Cardiac septum (tissue), 1 donor: ENCODE data around the gene ECT2. TPM values are rescaled to one million over a fixed set of nuclear protein-coding genes. Genes with fewer than 3 reads are reported as not detected.
"Not testable (repeated sequence)": the region's sequence is repeated elsewhere in the genome, so short reads cannot be mapped to it uniquely, and the experiment has no call there.

ENCODE experiments used
- DNase-seq: peaks from one replicate; pipeline ENCODE4 v3.0.0-alpha.2; 2020; ENCODE audit warnings: low spot score
- intact Hi-C: fragments of 100-400 bp; cut with DNase I; formaldehyde crosslinking; loops from one replicate; pipeline ENCODE4 v1.14.0; 2022
- total RNA-seq: library from RNA; stranded (reverse); fragmentation: NEBNext Ultra II Directional; extraction: Animal tissue kit (Norgen Biotek cat#: 25700); gene quantifications from one replicate; pipeline ENCODE4 v1.2.1, GENCODE V29; 2021
- donor health status: DM: no; HTN: no; CAD: no.

ECT2 gene
- total RNA-seq, 1 donor from 2014 or later, result 3.0 TPM

GRCh38 chr3:172803489-172803888 lies 53.0 kb downstream of the ECT2 start:
- DNase-seq, result no peak
- intact Hi-C loops, result no loop called here

DNA sequence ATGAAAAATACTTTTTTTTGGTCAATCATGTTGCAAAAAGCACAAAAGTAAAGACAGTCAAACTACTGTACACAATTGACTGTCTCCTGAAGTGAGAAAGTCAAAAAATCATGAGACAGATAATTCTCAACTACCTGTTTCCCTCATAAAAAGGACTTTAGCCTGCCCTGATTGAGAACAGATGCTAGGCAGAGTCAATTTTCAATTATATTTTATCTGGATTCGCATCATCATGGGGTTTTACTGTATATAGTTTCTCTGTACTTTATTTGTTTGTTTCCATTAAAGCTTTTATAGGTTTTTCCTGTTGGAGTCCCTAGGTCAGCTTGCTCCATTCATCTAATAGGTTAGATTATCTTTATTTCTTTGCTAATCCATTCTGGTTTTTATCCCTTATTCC lies 53.8 kb downstream of the ECT2 start:
- DNase-seq, result no peak
- intact Hi-C loops, result no loop called here

DNA sequence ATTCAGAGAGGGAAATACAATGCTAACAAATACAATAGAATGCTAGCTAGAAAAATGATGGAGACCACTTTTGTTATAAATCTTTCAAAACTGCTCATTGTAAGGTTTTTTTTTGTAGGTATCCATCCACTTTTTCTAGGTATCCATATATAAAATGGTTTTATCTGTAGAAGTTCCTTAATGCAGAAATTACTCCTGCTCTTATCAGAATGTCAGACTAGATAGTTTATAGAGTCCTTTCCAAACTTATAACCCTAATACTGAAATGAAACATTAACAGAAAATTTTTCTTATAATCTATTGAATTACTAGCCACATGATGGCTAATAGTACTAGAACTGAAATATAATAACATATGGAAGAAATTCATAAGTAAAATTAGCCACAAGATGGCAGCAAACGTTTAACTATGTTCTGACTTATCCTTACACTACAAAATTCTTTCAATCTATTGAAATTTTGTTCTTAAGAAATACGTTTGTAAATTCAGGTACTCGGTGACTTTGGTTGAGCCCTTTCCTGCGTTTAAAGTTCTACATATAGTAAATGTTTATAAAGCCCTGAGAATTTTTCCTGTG lies 58.5 kb downstream of the ECT2 start:
- DNase-seq, result no peak
- intact Hi-C loops, result no loop called here

GRCh38 chr3:172811099-172811498 lies 60.6 kb downstream of the ECT2 start:
- no peak for DNase-seq
- intact Hi-C loops, result loop anchor here (10.0 kb wide), 1 partner anchor 584 kb away; the partner anchor contains the start of gene NLGN1

DNA sequence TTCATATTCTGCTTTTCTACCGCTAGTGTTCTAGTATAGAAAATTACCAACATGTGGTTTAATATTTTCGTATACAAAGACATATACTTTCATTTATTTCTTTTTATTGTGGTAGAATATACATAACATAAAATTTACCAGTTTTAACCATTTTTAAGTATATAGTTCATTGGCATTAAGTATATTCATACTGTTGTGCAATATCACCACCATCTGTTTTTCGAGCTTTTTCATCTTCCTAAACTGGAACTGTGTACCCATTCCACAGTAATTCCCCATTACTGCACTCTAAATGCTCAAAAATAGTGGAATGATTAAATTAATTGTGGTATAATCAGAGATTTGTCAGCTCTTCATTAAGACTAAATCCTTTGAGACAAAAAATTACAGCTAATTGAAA lies 62.9 kb downstream of the ECT2 start:
- intact Hi-C loops, result loop anchor here (10.0 kb wide), 1 partner anchor 581 kb away; the partner anchor contains the start of gene NLGN1
- no peak for DNase-seq

GRCh38 chr3:172814738-172815137 lies 64.2 kb downstream of the ECT2 start:
- DNase-seq, result no peak
- intact Hi-C loops, result loop anchor here (5.0 to 10.0 kb wide), 2 partner anchors 43 to 580 kb away; partner anchors contain the start of gene NLGN1

DNA sequence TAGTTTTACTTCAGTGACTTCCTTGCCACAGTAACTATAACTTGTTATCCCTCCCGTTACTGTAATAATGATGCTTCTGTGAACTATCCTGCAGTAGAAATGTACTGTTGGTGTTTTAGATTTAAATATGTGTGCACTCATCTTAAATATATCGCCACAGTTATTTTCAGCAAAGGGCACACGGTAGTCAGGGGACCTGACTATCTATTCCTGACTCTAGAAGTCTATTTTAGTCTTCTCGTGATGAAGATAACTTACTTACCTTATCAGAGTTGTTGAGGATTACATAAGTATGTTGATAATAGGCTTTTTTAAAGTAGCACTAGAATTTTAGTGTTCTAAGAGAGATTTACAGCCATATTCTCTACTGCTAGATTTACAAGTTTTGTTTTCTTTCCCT lies 65.3 kb downstream of the ECT2 start:
- intact Hi-C loops, result loop anchor here (5.0 to 10.0 kb wide), 2 partner anchors 41 to 579 kb away; partner anchors contain the start of gene NLGN1

DNA sequence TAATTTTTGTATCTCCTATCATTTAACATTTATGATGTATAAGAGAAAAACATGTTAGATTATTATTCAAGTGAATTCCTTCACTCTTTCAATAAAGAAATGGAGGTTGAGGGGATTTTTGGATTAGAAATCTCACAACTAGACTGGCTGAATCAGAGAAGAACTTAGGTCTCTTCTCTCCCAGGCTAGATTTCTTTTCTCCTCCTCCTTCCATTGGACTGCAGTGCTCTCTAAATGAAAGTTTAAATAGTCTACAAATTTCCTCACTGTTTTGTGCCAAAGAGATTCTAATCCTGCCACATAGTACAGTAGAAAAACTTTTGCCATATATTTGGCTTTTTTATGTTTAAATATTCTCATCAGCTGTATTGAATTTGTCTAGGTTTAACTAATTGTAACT lies 65.8 kb downstream of the ECT2 start:
- intact Hi-C loops, result loop anchor here (5.0 to 10.0 kb wide), 2 partner anchors 41 to 579 kb away; partner anchors contain the start of gene NLGN1

More for the DNA sequence above, 65.3 kb downstream of the ECT2 start:
- DNase-seq, result no peak

DNA sequence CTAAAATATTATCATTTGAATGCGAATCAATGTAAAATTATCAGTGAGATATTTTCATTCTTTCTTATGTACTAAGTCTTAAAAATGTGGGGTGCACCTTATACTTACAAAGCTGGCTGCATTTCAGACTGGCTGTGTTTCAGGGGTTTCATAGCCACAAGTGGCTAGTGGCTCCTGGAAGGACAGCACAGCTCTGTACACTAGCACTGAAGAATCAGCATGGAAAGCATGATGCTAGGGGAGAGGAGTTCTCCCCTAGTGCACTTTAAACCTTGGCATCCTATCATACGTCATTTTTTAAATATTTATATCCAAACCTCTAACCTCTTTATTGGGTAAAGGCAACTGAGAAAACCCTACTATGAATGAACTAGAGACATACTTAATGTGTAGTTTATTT lies 66.4 kb downstream of the ECT2 start:
- intact Hi-C loops, result loop anchor here (5.0 to 10.0 kb wide), 2 partner anchors 40 to 578 kb away; partner anchors contain the start of gene NLGN1
- no peak for DNase-seq

More for the DNA sequence above, 65.8 kb downstream of the ECT2 start:
- no peak for DNase-seq

GRCh38 chr3:172820492-172820891 lies 70.0 kb downstream of the ECT2 start:
- intact Hi-C loops, result no loop called here
- DNase-seq, result no peak

DNA sequence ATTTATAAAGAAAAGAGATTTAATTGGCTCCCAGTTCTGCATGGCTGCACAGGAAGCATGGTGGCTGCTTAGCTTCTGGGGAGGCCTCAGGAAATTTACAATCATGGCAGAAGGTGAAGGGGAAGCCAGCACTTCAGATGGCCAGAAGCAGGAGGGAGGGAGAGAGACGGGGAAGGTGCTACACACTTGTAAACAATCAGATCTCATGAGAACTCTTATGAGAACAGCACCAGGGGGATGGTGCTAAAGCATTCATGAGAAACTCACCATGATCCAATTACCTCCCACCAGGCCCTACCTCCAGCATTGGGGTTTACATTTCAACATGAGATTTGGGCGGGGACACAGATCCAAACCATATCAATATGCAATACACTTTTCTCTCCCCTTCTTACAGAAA lies 73.7 kb downstream of the ECT2 start:
- DNase-seq, result no peak
- intact Hi-C loops, result no loop called here

GRCh38 chr3:172827231-172827630 lies 76.7 kb downstream of the ECT2 start:
- DNase-seq, intact Hi-C loops: not testable (repeated sequence)

DNA sequence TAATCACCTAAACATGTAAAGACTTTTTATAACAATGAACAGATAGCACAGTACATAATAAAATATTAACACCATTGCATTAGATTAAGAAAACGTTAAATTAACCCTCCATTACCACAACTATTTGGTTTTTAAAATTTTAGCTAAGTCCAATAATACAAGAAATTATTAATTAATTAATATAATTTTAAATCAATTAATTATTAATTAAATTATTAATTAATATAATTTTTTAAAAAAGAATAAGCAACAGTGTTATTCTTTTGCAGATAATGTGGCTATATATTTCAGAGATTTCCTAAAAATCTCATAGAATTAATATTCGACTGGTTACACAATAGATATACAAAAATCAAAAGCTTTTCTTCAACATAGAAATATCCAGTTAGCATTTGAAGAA lies 82.5 kb downstream of the ECT2 start:
- intact Hi-C loops, result loop anchor here (10.0 kb wide), 1 partner anchor 152 kb away; no protein-coding TSS in a partner anchor

DNA sequence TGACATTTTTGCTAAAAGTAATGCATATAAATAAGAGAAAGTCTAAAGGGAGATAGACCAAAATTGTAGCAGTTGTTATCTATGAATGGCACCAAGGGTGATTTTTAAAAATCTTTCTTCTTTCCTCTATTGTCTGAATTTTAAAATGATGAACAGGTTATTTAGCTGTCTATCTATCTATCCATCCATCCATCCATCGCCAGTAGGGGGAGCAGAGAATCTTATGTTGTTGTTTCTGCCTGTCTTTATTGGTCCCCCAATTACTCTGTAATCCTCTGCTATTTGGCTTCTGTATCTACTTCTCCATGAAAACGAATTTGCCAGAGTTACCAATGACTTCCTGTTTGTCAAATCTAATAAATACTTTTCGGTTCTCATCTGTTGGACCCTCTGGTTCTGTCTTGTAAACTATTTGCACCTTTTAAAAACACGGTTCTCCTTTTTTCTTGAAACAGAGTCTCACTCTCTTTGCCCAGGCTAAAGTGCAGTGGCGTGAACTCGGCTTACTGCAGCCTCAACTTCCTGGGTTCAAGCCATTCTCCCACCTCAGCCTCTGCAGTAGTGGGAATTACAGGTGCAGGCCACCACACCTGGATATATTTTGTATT lies 86.0 kb downstream of the ECT2 start:
- DNase-seq, result no peak
- intact Hi-C loops, result loop anchor here (2.0 to 10.0 kb wide), 2 partner anchors 148 to 208 kb away; no protein-coding TSS in a partner anchor

More for the DNA sequence above, 82.5 kb downstream of the ECT2 start:
- DNase-seq, result no peak

GRCh38 chr3:172839679-172840078 lies 89.2 kb downstream of the ECT2 start:
- intact Hi-C loops, result loop anchor here (10.0 kb wide), 1 partner anchor 145 kb away; no protein-coding TSS in a partner anchor
- no peak for DNase-seq

DNA sequence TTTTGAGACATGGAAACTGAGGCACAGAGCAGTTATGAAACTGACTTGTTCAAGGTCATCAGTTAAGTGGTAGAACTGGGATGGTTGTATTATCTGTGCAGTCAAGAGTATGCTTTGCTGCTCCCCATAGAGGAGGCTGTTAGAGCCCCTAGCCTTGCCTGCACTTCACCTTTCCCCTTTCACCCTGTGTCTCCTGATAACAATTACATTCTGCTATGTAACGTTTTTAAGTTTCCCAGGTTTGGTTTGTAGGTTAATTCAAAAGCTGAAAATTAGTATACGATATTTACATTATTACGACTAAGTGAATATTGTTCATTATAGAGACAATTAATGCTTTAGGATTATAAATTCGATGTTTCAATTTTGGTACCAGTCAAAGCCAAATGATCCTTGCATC lies 89.9 kb downstream of the ECT2 start:
- intact Hi-C loops, result no loop called here

GRCh38 chr3:172840913-172841312 lies 90.4 kb downstream of the ECT2 start:
- intact Hi-C loops, result no loop called here

More for the DNA sequence above, 89.9 kb downstream of the ECT2 start:
- DNase-seq, result no peak

GRCh38 chr3:172844428-172844827 lies 93.9 kb downstream of the ECT2 start:
- no peak for DNase-seq
- intact Hi-C loops, result no loop called here

More at GRCh38 chr3:172840913-172841312, 90.4 kb downstream of the ECT2 start:
- DNase-seq, result no peak

DNA sequence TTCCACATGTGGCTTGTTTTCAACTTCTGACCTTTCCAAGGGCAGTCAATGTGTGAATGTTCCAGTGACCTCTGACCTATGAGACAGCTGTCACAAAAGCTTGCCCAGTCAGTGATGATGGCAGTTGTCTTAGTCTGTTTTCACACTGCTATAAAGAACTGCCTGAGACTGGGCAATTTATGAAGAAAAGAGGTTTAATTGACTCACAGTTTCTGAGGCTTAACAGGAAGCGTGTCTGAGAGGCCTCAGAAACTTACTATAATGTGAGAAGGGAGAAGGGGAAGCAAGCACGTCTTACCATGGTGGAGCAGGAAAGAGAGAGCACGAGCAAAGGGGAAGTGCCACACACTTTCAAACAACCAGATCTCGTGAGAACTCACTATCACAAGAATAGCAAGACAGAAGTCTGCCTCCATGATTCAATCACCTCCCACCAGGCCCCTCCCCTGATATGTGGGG lies 95.6 kb downstream of the ECT2 start:
- intact Hi-C loops, result no loop called here
- DNase-seq, result no peak

GRCh38 chr3:172846706-172847105 lies 96.2 kb downstream of the ECT2 start:
- intact Hi-C loops, result no loop called here
- DNase-seq, result no peak

DNA sequence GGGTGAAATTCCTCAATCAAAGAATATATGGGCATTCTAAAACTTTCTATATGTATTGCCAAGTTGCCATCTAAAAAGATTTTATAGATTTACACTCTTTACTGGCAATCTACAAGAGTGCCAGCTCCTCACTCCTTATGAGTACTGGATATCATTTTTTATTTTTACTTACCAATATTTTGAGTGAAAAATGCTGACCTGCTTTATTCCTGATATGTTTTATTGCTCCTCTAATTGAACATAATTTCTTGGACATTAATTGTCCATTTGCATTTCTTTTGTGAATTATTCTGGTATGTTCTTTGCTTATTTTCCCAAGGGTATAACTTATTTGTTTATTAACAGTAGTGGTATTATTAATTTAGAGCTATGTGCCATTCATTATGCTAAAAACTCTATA lies 96.8 kb downstream of the ECT2 start:
- intact Hi-C loops, result no loop called here
- DNase-seq, result no peak
